GM06990 (cell line): Measurements from ENCODE around the gene CCDC51.

ENCODE experiments used
- DNase-seq: peaks from one replicate; pipeline ENCODE4 v3.0.0-alpha.2; 2011; ENCODE audit not compliant: insufficient read length; ENCODE audit errors: extremely low read depth
- H3K27me3 ChIP-seq: replicated peaks from 2 replicates; pipeline ENCODE4 v1.6.0; 2011; ENCODE audit warnings: low read length; ENCODE audit not compliant: control insufficient read depth, insufficient read depth
- H3K36me3 ChIP-seq: 2 replicates; pipeline ENCODE4 v1.5.1; 2011; ENCODE audit warnings: low read length; ENCODE audit not compliant: control insufficient read depth, insufficient read depth
- H3K4me3 ChIP-seq: replicated peaks from 2 replicates; pipeline ENCODE4 v1.5.1; 2011; ENCODE audit warnings: low read depth, mild to moderate bottlenecking, control low read depth, low read length
- CTCF ChIP-seq: IDR thresholded peaks from 2 replicates; pipeline ENCODE4 v1.5.1; 2011; ENCODE audit warnings: low read length, control low read depth, mild to moderate bottlenecking, inconsistent platforms; ENCODE audit not compliant: insufficient read depth, poor library complexity, severe bottlenecking

The CCDC51 gene

DNA sequence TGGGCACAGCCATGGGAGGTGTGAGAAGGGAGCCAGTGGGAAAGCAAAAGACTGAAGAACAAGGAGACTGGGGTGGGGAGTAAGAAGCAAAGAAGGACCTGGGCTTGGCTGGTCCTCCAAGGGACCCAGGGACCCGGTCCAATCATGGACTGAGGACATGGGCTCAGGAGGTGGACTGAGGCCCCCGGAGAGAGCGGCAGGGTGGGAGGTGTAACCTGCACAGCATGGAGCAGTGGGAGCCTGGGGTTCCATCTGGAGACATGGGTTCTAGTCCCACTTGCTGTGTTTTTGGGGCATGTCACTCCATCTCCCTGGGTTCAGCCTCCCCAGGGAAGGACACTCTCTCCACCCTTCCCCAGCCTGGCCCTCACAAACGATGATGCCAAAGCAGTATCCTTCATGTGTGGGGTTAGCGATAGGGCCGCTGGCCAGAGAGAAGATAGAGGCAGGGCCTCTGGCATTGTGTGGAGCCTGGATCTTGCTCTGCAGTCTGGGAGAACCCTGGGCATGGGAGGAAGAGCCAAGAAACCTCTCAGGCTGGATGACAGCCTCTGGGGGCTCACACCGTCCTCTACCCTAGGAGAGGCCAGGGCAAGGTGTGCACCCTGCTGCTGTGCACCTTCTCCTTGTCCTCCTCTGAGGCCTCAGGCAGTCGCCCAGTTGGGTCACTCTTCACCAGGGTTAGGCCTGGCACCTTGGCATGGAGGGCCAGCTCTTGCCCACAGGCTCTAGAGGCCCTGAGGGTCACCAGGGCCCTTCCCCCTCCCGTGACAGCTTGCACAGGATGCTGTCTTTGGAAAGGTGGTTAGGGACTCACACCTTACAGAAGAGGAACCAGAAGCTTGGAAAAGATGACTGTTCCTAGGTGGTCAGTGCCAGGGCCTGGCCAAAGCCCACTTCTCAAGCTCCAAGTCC lies 41.9 kb downstream of the CCDC51 start:
- Histone ChIP-seq H3K36me3 (no peaks in the 10 kb centered on the region), H3K4me3 (no peak overlapping the region), H3K27me3 (no peaks in the 10 kb centered on the region)
- DNase-seq = no peak
- TF ChIP-seq CTCF = no peak

DNA sequence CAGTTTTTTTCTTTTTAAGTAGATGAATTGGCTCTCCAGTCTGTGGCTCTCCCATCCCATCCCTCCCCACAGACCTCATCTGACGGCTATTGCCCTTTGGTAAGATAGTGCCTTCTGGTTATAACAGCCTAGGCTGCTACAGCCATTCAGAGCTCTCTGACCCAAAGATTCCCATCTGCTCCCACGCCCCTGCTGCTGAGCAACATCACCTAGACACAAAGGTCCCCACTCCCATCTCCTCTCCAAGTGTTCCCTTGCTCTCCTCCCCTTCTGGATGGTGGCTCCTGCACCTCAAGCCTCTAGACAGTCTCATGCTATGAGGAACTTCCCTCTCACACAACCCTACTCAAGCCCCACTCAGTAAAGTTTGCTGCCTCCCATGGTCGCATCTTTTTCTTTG lies 44.2 kb downstream of the CCDC51 start:
- TF ChIP-seq CTCF = no peak
- no peaks in the 10 kb centered on the region for H3K36me3 ChIP-seq
- no peak for DNase-seq

GRCh38 chr3:48394391-48394790 lies 45.5 kb downstream of the CCDC51 start:
- no peak for TF ChIP-seq CTCF
- no peak overlapping the region for H3K4me3 ChIP-seq
- no peaks in the 10 kb centered on the region for H3K36me3 ChIP-seq
- DNase-seq = no peak
- no peaks in the 10 kb centered on the region for H3K27me3 ChIP-seq

More for the DNA sequence above, 44.2 kb downstream of the CCDC51 start:
- H3K4me3 ChIP-seq = no peak overlapping the region
- no peaks in the 10 kb centered on the region for H3K27me3 ChIP-seq

DNA sequence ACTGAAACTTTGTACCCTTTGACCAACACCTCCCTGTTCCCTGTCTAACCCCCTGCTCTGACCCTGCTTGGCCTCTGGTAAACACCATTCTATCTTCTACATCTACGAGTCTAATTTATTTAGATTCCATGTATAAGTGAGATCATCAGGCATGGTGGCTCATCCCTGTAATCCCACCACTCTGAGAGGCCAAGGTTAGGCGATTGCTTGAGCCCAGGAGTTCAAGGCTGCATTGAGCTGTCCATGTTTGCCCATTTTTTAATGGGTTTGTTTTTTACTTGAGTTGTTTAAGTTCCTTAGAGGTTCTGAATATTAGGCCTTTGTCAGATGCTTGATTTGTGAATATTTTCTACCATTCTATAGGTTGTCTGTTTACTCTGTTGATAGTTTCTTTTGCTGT lies 51.0 kb downstream of the CCDC51 start:
- Histone ChIP-seq H3K27me3 (no peaks in the 10 kb centered on the region), H3K4me3 (no peak overlapping the region), H3K36me3 (no peaks in the 10 kb centered on the region)
- TF ChIP-seq CTCF = no peak
- DNase-seq = no peak

DNA sequence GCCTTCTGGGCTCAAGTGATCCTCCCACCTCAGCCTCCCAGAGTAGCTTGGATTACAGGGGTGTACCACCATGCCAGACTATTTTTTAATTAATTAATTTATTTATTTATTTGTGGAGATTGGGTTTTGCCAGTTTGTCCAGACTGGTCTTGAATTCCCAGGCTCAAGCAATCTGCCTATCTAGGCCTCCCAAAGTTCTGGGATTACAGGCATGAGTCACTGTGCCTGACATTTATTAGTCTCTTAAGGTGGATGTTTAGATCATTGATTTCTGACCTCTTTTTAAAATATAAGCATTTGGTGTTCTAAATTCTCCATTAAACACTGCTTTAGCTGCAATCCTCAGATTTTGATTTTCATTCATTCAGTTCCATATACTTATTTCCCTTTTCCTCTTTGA lies 52.3 kb downstream of the CCDC51 start:
- no peak for TF ChIP-seq CTCF
- no peak for DNase-seq
- no peak overlapping the region for H3K4me3 ChIP-seq
- H3K36me3 ChIP-seq = no peaks in the 10 kb centered on the region
- no peaks in the 10 kb centered on the region for H3K27me3 ChIP-seq
